Right lobe of liver (tissue), 4 donors: ENCODE results near the gene ANAPC15.

Experiments
- POLR2A ChIP-seq: fragments of 450-650 bp; IDR thresholded peaks from one replicate; pipeline ENCODE4 v1.6.1; 2017; ENCODE audit warnings: antibody characterized with exemption, mild to moderate bottlenecking
- TF ChIP-seq, protein P1 (sequence below), 4 donors: fragments of 200-600 bp in 3 of 4; fragments of 450-650 bp in 1 of 4; IDR thresholded peaks; one replicate each; pipeline versions ENCODE4 v1.5.1 to v1.8.0; 2016 to 2022; ENCODE audit warnings: antibody characterized with exemption in 4 of 4, mild to moderate bottlenecking in 2 of 4
- donor health status: DM: no; HTN: no; CAD: no.
- donor health status: DM: no; HTN: no; CAD: no.
- donor health status: DM: no; HTN: yes; CAD: no.

DNA sequence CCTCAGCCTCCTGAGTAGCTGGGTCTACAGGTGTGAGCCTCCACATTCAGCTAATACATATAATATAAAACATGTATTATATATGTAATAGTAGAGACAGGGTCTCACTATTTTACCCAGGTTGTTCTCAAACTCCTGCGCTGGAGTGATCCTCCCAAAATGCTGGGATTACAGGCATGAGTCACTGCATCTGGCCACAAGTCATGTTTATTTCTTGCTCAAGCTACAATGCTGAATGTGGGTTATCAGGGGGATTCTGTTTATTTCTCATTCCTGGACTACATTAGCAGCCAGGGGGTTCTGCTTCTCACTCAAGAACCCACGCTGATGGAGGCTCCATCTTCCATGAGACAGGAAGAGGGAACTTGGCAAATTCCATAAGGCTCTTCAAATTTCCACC, 47.8 kb upstream of the ANAPC15 start:
- TF ChIP-seq, protein P1, sequence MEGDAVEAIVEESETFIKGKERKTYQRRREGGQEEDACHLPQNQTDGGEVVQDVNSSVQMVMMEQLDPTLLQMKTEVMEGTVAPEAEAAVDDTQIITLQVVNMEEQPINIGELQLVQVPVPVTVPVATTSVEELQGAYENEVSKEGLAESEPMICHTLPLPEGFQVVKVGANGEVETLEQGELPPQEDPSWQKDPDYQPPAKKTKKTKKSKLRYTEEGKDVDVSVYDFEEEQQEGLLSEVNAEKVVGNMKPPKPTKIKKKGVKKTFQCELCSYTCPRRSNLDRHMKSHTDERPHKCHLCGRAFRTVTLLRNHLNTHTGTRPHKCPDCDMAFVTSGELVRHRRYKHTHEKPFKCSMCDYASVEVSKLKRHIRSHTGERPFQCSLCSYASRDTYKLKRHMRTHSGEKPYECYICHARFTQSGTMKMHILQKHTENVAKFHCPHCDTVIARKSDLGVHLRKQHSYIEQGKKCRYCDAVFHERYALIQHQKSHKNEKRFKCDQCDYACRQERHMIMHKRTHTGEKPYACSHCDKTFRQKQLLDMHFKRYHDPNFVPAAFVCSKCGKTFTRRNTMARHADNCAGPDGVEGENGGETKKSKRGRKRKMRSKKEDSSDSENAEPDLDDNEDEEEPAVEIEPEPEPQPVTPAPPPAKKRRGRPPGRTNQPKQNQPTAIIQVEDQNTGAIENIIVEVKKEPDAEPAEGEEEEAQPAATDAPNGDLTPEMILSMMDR (IDR thresholded peaks at IDR 0.05) = no peak
- no peak for TF ChIP-seq POLR2A
